H1 (cell line): Measurements from ENCODE around the gene CDCP1. TPM values are rescaled to one million over a fixed set of nuclear protein-coding genes. Genes with fewer than 3 reads are reported as not detected.

Experiments
- CEBPB ChIP-seq: IDR thresholded peaks from 2 replicates; pipeline ENCODE4 v1.6.1; 2012; ENCODE audit warnings: low read depth, low read length
- SAP30 ChIP-seq: fragments of 300-600 bp; sonication (generic); IDR thresholded peaks from 2 replicates; pipeline ENCODE4 v1.7.1; 2012; ENCODE audit warnings: low read length, moderate library complexity, mild to moderate bottlenecking, inconsistent platforms; ENCODE audit not compliant: insufficient read depth, insufficient replicate concordance
- SP2 ChIP-seq: IDR thresholded peaks from 2 replicates; pipeline ENCODE4 v1.6.1; 2012; ENCODE audit warnings: mild to moderate bottlenecking, low read length, inconsistent platforms
- TAF1 ChIP-seq: IDR thresholded peaks from 2 replicates; pipeline ENCODE4 v1.6.1; 2011; ENCODE audit warnings: mild to moderate bottlenecking, low read depth, low read length
- polyA plus RNA-seq, 7 experiments: library from polyadenylated mRNA; depleted of rRNA in 3 of 7; stranded (reverse) in 5 of 7; unstranded in 2 of 7; fragments of >200 nt in 5 of 7; fragments of 200-250 nt in 2 of 7; gene quantifications; 1 replicate in 5 of 7; 2 replicates in 1 of 7; 4 replicates in 1 of 7; pipeline versions ENCODE4 v1.2.1 to v1.2.3, GENCODE V29; 2011 to 2013; ENCODE audit warnings: missing spikeins in 2 of 7, mixed read lengths in 2 of 7
- total RNA-seq: library from RNA; stranded (reverse); fragmentation: NEBNext Ultra II Directional; extraction: Animal tissue kit (Norgen Biotek cat#: 25700); gene quantifications from 2 replicates; pipeline ENCODE4 v1.2.1, GENCODE V29; 2021
- TF ChIP-seq, protein P1 (sequence below): fragments of 300-600 bp; sonication (generic); IDR thresholded peaks from 2 replicates; pipeline ENCODE4 v1.7.1; 2012; ENCODE audit warnings: low read length, moderate library complexity, mild to moderate bottlenecking, inconsistent platforms; ENCODE audit not compliant: insufficient replicate concordance
- TF ChIP-seq, protein P2 (sequence below), 3 experiments: IDR thresholded peaks; 1 replicate in 2 of 3; 2 replicates in 1 of 3; pipeline versions ENCODE4 v1.5.1 to v1.6.1; 2011; ENCODE audit warnings: low read length in 3 of 3, mild to moderate bottlenecking in 3 of 3, inconsistent platforms in 2 of 3, low read depth in 1 of 3, moderate library complexity in 1 of 3; ENCODE audit not compliant: insufficient read depth in 1 of 3; ENCODE audit errors: control extremely low read depth in 1 of 3
- TF ChIP-seq, protein P3 (sequence below): IDR thresholded peaks from 2 replicates; pipeline ENCODE4 v1.6.1; 2012; ENCODE audit warnings: inconsistent platforms

Gene CDCP1
- total and polyA plus RNA-seq, 2 of the 8 experiments (the other 6 are each of a cell fraction or from before 2014, with no cell fraction given), result 10.0 to 23.3 TPM

DNA sequence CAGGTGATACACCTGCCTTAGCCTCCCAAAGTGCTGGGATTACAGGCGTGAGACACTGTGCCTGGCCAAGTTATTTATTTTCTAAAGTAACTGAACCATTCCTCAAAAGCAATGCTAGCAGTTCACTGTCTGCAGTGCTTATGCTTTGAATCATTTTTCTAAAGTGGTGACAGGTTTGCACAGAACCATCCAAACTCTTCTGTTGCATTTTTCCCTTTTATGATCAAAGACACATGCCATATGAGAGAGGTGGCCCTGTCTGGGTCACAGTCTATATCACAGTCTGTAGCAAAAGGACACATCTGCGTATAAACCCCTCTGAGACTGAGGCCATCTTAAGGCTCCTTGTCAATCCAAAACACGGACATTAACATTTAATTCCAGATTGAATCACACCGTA is 17.2 kb downstream of the CDCP1 start (continued):
- TF ChIP-seq, protein P1, sequence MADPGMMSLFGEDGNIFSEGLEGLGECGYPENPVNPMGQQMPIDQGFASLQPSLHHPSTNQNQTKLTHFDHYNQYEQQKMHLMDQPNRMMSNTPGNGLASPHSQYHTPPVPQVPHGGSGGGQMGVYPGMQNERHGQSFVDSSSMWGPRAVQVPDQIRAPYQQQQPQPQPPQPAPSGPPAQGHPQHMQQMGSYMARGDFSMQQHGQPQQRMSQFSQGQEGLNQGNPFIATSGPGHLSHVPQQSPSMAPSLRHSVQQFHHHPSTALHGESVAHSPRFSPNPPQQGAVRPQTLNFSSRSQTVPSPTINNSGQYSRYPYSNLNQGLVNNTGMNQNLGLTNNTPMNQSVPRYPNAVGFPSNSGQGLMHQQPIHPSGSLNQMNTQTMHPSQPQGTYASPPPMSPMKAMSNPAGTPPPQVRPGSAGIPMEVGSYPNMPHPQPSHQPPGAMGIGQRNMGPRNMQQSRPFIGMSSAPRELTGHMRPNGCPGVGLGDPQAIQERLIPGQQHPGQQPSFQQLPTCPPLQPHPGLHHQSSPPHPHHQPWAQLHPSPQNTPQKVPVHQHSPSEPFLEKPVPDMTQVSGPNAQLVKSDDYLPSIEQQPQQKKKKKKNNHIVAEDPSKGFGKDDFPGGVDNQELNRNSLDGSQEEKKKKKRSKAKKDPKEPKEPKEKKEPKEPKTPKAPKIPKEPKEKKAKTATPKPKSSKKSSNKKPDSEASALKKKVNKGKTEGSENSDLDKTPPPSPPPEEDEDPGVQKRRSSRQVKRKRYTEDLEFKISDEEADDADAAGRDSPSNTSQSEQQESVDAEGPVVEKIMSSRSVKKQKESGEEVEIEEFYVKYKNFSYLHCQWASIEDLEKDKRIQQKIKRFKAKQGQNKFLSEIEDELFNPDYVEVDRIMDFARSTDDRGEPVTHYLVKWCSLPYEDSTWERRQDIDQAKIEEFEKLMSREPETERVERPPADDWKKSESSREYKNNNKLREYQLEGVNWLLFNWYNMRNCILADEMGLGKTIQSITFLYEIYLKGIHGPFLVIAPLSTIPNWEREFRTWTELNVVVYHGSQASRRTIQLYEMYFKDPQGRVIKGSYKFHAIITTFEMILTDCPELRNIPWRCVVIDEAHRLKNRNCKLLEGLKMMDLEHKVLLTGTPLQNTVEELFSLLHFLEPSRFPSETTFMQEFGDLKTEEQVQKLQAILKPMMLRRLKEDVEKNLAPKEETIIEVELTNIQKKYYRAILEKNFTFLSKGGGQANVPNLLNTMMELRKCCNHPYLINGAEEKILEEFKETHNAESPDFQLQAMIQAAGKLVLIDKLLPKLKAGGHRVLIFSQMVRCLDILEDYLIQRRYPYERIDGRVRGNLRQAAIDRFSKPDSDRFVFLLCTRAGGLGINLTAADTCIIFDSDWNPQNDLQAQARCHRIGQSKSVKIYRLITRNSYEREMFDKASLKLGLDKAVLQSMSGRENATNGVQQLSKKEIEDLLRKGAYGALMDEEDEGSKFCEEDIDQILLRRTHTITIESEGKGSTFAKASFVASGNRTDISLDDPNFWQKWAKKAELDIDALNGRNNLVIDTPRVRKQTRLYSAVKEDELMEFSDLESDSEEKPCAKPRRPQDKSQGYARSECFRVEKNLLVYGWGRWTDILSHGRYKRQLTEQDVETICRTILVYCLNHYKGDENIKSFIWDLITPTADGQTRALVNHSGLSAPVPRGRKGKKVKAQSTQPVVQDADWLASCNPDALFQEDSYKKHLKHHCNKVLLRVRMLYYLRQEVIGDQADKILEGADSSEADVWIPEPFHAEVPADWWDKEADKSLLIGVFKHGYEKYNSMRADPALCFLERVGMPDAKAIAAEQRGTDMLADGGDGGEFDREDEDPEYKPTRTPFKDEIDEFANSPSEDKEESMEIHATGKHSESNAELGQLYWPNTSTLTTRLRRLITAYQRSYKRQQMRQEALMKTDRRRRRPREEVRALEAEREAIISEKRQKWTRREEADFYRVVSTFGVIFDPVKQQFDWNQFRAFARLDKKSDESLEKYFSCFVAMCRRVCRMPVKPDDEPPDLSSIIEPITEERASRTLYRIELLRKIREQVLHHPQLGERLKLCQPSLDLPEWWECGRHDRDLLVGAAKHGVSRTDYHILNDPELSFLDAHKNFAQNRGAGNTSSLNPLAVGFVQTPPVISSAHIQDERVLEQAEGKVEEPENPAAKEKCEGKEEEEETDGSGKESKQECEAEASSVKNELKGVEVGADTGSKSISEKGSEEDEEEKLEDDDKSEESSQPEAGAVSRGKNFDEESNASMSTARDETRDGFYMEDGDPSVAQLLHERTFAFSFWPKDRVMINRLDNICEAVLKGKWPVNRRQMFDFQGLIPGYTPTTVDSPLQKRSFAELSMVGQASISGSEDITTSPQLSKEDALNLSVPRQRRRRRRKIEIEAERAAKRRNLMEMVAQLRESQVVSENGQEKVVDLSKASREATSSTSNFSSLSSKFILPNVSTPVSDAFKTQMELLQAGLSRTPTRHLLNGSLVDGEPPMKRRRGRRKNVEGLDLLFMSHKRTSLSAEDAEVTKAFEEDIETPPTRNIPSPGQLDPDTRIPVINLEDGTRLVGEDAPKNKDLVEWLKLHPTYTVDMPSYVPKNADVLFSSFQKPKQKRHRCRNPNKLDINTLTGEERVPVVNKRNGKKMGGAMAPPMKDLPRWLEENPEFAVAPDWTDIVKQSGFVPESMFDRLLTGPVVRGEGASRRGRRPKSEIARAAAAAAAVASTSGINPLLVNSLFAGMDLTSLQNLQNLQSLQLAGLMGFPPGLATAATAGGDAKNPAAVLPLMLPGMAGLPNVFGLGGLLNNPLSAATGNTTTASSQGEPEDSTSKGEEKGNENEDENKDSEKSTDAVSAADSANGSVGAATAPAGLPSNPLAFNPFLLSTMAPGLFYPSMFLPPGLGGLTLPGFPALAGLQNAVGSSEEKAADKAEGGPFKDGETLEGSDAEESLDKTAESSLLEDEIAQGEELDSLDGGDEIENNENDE, result no peak
- TF ChIP-seq SP2 (no peak), SAP30 (no peak), TAF1 (no peak), CEBPB (no peak)
- TF ChIP-seq, protein P2, sequence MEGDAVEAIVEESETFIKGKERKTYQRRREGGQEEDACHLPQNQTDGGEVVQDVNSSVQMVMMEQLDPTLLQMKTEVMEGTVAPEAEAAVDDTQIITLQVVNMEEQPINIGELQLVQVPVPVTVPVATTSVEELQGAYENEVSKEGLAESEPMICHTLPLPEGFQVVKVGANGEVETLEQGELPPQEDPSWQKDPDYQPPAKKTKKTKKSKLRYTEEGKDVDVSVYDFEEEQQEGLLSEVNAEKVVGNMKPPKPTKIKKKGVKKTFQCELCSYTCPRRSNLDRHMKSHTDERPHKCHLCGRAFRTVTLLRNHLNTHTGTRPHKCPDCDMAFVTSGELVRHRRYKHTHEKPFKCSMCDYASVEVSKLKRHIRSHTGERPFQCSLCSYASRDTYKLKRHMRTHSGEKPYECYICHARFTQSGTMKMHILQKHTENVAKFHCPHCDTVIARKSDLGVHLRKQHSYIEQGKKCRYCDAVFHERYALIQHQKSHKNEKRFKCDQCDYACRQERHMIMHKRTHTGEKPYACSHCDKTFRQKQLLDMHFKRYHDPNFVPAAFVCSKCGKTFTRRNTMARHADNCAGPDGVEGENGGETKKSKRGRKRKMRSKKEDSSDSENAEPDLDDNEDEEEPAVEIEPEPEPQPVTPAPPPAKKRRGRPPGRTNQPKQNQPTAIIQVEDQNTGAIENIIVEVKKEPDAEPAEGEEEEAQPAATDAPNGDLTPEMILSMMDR (IDR thresholded peaks at IDR 0.05; ENCODE audit: control extremely low read depth in 1 of 3, insufficient read depth in 1 of 3, low read depth in 1 of 3, low read length in 3 of 3), result no peak
- TF ChIP-seq, protein P3, sequence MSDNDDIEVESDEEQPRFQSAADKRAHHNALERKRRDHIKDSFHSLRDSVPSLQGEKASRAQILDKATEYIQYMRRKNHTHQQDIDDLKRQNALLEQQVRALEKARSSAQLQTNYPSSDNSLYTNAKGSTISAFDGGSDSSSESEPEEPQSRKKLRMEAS, result no peak
